Erythroblast (primary cell): ENCODE data around the gene XYLT1.

Experiments used
- GATA1 ChIP-seq: IDR thresholded peaks from 2 replicates; pipeline ENCODE4 v1.6.1; 2011; ENCODE audit warnings: low read depth, mild to moderate bottlenecking, control low read depth, low read length, moderate library complexity
- POLR2A ChIP-seq: IDR thresholded peaks from 2 replicates; pipeline ENCODE4 v1.6.1; 2011; ENCODE audit warnings: mild to moderate bottlenecking, low read length

DNA sequence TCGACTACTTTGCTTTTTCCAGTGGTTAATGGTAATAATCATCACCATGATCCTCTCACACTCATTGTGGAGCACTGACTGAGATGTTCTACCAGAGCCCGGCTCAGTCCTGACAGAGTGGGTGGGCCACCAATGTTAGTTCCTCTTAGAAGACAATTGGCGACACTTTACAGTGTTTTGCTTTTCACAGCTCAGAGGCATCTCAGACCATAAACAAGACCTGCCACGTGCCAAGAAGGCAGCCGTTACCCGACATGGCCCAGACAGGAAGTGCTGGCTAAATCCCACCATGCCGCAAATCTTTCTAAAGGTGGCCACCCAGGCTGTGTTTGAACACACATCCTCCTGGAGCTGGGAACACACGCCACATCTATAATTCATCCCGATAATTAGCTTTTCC, 103.7 kb downstream of the XYLT1 start:
- TF ChIP-seq POLR2A (no peak), GATA1 (no peak)
